ENCODE results near the gene PYGM. TPM values are rescaled to one million over a fixed set of nuclear protein-coding genes. Genes with fewer than 3 reads are reported as not detected.

Gene PYGM
- total RNA-seq, 1 experiment from 2014 or later = 6.6 TPM

DNA sequence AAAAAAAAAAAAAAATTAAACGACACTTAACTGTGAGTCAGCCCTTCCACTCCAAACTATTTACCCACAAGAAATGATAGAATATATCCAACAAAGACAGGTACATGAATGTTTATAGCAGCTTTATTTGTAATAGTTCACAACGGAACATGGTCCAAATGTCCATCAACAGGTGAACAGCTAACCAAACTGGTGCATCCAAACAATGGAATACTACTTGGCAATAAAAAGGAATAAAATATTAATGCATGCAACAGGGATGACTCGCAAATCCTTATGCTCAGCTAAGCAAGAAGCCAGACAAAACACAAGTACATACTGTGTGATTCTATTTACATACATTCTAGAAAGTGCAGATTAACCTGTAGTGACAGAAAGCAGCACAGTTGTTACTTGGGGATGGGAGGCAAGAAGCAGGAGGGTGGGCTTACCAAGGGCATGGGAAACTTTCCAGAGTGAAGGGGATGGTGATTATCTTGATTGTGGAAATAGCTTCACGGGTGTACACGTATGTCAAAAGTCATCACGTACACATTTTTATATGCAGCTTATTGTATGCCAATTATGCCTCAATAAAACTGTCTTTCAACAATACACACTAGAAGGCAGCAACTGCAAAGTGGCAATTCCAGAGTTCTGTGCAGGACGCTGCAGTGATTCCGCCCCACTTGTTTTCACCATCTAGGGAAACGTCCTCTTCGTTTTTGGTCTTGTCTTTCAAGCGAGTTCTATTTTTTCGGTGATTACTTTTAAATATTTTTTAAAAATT is 25.2 kb upstream of the PYGM start (continued):
- TF ChIP-seq, protein P1, sequence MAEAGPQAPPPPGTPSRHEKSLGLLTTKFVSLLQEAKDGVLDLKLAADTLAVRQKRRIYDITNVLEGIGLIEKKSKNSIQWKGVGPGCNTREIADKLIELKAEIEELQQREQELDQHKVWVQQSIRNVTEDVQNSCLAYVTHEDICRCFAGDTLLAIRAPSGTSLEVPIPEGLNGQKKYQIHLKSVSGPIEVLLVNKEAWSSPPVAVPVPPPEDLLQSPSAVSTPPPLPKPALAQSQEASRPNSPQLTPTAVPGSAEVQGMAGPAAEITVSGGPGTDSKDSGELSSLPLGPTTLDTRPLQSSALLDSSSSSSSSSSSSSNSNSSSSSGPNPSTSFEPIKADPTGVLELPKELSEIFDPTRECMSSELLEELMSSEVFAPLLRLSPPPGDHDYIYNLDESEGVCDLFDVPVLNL (CRISPR knock-in tag; IDR thresholded peaks at IDR 0.05; ENCODE audit: borderline replicate concordance, low read depth) = no peak
- no peak for TF ChIP-seq NR3C1 (CRISPR knock-in tag; conservative IDR thresholded peaks at IDR 0.05; ENCODE audit: low read depth)
- no peak for TF ChIP-seq OVOL2 (CRISPR knock-in tag; IDR thresholded peaks at IDR 0.05; ENCODE audit: borderline replicate concordance)
- no peak for TF ChIP-seq GTF2I (CRISPR knock-in tag; conservative IDR thresholded peaks at IDR 0.05)
- no peak for TF ChIP-seq SMAD3 (CRISPR knock-in tag; IDR thresholded peaks at IDR 0.05; ENCODE audit: borderline replicate concordance)
- TF ChIP-seq NFATC4 (CRISPR knock-in tag; IDR thresholded peaks at IDR 0.05) = no peak
- TF ChIP-seq KAT7 (CRISPR knock-in tag; IDR thresholded peaks at IDR 0.05; ENCODE audit: borderline replicate concordance) = no peak
- no peak for TF ChIP-seq SOX15 (CRISPR knock-in tag; IDR thresholded peaks at IDR 0.05)
- no peak for TF ChIP-seq ZNF317 (CRISPR knock-in tag; IDR thresholded peaks at IDR 0.05; ENCODE audit: borderline replicate concordance, low read depth)

DNA sequence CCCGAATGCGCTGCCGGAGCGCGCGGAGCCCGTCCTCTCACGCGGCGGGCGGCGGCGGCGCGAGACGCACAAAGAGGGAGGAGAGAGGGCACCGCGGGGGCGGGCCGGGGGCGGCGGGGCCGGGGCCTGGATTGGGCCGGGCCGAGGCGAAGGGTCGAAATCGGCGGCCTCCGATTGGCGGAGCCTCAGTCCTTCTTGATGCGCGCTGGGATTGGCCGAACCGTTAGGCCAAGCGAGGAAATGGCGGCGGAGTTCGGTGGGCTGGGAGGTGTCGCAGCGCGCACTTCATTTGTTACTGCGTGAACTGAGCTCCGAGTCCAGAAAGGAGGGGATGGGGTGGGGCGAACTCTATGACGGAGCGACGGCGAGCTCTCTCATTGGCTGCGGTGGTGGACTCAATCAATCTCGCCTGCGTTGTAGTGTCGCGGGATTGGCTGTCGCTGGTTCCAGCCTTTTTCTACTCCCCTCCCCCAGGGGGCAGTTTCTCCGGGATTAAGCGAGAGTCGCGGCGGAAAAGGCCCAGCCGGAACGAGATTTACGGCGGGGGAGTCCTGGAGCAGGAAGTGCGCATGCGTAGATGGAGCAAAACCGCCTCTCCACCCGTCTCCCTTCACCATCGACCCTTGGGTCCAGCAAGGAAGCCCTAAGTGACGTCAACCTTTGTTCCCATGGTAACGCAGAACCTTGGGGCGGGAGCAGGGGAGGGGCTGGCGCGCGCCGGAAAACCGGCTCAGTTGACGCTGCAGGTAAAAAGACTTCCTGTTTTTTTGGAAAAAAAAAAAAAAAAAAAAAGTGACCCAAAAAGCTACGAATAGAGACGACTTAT is 18.9 kb upstream of the PYGM start, which contains the start of gene SF1:
Gene SF1, minus strand, starts transcription at position 70 of the 826 bp plus-strand sequence. CDS start 150 bp downstream, outside the sequence.
- POLR2A ChIA-PET = interaction anchor here (0.5 to 2.3 kb wide), 19 partner anchors 8 to 720 kb away, joined by 3 to 45 read pairs (median 4); partner anchors contain the start of genes BATF2, ESRRA, MALAT1 and MAP4K2
- H3K4me1 Mint-ChIP-seq = peaks cover 32% of the 10 kb centered on the region
- ATAC-seq = peak; percentile 95
- H3K9me3 Mint-ChIP-seq = no peaks in the 10 kb centered on the region
- H3K27me3 Mint-ChIP-seq (ENCODE audit: low read depth) = no peaks in the 10 kb centered on the region
- CTCF ChIA-PET = interaction anchor here (0.5 to 2.0 kb wide), 36 partner anchors 8 to 437 kb away, joined by 3 to 23 read pairs (median 4); partner anchors contain the start of genes ARL2, CDC42BPG, MAP4K2 and PYGM
- H3K36me3 Mint-ChIP-seq = peaks cover 37% of the 10 kb centered on the region
- H3K4me3 Mint-ChIP-seq = peak within 1 kb of the TSS; percentile 79
- peak within 1 kb of the TSS; percentile 98 for H3K27ac Mint-ChIP-seq
- DNase-seq (ENCODE audit: low spot score) = peak; percentile 98
- peak; percentile 69; the same call in 1 of the 2 replicates for TF ChIP-seq SP1 (CRISPR knock-in tag; conservative IDR thresholded peaks at IDR 0.05)
- TF ChIP-seq MYBL2 (CRISPR knock-in tag; IDR thresholded peaks at IDR 0.05) = peak; percentile 72; the same call in 1 of the 2 replicates
- TF ChIP-seq, protein P2, sequence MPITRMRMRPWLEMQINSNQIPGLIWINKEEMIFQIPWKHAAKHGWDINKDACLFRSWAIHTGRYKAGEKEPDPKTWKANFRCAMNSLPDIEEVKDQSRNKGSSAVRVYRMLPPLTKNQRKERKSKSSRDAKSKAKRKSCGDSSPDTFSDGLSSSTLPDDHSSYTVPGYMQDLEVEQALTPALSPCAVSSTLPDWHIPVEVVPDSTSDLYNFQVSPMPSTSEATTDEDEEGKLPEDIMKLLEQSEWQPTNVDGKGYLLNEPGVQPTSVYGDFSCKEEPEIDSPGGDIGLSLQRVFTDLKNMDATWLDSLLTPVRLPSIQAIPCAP (CRISPR knock-in tag; IDR thresholded peaks at IDR 0.05) = peak; percentile 17; the same call in 1 of the 2 replicates
- TF ChIP-seq CREM (CRISPR knock-in tag; IDR thresholded peaks at IDR 0.05) = peak; percentile 38; the same call in 1 of the 2 replicates
- TF ChIP-seq SMAD4 (CRISPR knock-in tag; IDR thresholded peaks at IDR 0.05) = no peak
- TF ChIP-seq, protein P3, sequence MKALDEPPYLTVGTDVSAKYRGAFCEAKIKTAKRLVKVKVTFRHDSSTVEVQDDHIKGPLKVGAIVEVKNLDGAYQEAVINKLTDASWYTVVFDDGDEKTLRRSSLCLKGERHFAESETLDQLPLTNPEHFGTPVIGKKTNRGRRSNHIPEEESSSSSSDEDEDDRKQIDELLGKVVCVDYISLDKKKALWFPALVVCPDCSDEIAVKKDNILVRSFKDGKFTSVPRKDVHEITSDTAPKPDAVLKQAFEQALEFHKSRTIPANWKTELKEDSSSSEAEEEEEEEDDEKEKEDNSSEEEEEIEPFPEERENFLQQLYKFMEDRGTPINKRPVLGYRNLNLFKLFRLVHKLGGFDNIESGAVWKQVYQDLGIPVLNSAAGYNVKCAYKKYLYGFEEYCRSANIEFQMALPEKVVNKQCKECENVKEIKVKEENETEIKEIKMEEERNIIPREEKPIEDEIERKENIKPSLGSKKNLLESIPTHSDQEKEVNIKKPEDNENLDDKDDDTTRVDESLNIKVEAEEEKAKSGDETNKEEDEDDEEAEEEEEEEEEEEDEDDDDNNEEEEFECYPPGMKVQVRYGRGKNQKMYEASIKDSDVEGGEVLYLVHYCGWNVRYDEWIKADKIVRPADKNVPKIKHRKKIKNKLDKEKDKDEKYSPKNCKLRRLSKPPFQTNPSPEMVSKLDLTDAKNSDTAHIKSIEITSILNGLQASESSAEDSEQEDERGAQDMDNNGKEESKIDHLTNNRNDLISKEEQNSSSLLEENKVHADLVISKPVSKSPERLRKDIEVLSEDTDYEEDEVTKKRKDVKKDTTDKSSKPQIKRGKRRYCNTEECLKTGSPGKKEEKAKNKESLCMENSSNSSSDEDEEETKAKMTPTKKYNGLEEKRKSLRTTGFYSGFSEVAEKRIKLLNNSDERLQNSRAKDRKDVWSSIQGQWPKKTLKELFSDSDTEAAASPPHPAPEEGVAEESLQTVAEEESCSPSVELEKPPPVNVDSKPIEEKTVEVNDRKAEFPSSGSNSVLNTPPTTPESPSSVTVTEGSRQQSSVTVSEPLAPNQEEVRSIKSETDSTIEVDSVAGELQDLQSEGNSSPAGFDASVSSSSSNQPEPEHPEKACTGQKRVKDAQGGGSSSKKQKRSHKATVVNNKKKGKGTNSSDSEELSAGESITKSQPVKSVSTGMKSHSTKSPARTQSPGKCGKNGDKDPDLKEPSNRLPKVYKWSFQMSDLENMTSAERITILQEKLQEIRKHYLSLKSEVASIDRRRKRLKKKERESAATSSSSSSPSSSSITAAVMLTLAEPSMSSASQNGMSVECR (CRISPR knock-in tag; IDR thresholded peaks at IDR 0.05; ENCODE audit: borderline replicate concordance) = no peak
- TF ChIP-seq NFE2L1 (CRISPR knock-in tag; IDR thresholded peaks at IDR 0.05) = no peak
- TF ChIP-seq ZNF317 (CRISPR knock-in tag; IDR thresholded peaks at IDR 0.05; ENCODE audit: borderline replicate concordance, low read depth) = no peak
- peak; percentile 85 for TF ChIP-seq ZBTB21 (CRISPR knock-in tag; IDR thresholded peaks at IDR 0.05; ENCODE audit: borderline replicate concordance)
- peak; percentile 4; the same call in 1 of the 2 replicates for TF ChIP-seq FOXK1 (CRISPR knock-in tag; IDR thresholded peaks at IDR 0.05)
- peak; percentile 70 for TF ChIP-seq NFYB (CRISPR knock-in tag; conservative IDR thresholded peaks at IDR 0.05; ENCODE audit: low read depth)
- TF ChIP-seq, protein P4, sequence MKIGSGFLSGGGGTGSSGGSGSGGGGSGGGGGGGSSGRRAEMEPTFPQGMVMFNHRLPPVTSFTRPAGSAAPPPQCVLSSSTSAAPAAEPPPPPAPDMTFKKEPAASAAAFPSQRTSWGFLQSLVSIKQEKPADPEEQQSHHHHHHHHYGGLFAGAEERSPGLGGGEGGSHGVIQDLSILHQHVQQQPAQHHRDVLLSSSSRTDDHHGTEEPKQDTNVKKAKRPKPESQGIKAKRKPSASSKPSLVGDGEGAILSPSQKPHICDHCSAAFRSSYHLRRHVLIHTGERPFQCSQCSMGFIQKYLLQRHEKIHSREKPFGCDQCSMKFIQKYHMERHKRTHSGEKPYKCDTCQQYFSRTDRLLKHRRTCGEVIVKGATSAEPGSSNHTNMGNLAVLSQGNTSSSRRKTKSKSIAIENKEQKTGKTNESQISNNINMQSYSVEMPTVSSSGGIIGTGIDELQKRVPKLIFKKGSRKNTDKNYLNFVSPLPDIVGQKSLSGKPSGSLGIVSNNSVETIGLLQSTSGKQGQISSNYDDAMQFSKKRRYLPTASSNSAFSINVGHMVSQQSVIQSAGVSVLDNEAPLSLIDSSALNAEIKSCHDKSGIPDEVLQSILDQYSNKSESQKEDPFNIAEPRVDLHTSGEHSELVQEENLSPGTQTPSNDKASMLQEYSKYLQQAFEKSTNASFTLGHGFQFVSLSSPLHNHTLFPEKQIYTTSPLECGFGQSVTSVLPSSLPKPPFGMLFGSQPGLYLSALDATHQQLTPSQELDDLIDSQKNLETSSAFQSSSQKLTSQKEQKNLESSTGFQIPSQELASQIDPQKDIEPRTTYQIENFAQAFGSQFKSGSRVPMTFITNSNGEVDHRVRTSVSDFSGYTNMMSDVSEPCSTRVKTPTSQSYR (CRISPR knock-in tag; IDR thresholded peaks at IDR 0.05) = 0 out of 2 replicates have a peak, but pooled peaks have one; percentile 49
- no peak for TF ChIP-seq ZNF121 (CRISPR knock-in tag; IDR thresholded peaks at IDR 0.05)
- TF ChIP-seq, protein P5, sequence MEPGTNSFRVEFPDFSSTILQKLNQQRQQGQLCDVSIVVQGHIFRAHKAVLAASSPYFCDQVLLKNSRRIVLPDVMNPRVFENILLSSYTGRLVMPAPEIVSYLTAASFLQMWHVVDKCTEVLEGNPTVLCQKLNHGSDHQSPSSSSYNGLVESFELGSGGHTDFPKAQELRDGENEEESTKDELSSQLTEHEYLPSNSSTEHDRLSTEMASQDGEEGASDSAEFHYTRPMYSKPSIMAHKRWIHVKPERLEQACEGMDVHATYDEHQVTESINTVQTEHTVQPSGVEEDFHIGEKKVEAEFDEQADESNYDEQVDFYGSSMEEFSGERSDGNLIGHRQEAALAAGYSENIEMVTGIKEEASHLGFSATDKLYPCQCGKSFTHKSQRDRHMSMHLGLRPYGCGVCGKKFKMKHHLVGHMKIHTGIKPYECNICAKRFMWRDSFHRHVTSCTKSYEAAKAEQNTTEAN (CRISPR knock-in tag; IDR thresholded peaks at IDR 0.05) = no peak
